Activated CD8-positive, alpha-beta memory T cell treated with anti-CD3 and anti-CD28 coated beads for 24 hours (primary cell): ENCODE data around the gene DLEU7.
A peak's percentile ranks its signal among the peaks of the same experiment; 100 is the strongest.

ENCODE experiments used
- DNase-seq: peaks from one replicate; pipeline ENCODE4 v3.0.0-alpha.2; 2020

Gene DLEU7

GRCh38 chr13:50842251-50842989 is 1.1 kb downstream of the DLEU7 start:
- DNase-seq = no peak

GRCh38 chr13:50841786-50842185 is 1.7 kb downstream of the DLEU7 start:
- DNase-seq = no peak

GRCh38 chr13:50840284-50840683 is 3.2 kb downstream of the DLEU7 start:
- DNase-seq = no peak

GRCh38 chr13:50839828-50840227 is 3.7 kb downstream of the DLEU7 start:
- no peak for DNase-seq

GRCh38 chr13:50838701-50839100 is 4.8 kb downstream of the DLEU7 start:
- no peak for DNase-seq

- DNase-seq = no peak
Measured at GRCh38 chr13:50838031-50838430, 5.5 kb downstream of the DLEU7 start.

- no peak for DNase-seq
Measured at GRCh38 chr13:50831512-50831911, 12.0 kb downstream of the DLEU7 start.

- no peak for DNase-seq
Measured at GRCh38 chr13:50829896-50830295, 13.6 kb downstream of the DLEU7 start.

GRCh38 chr13:50829226-50829625 is 14.3 kb downstream of the DLEU7 start:
- no peak for DNase-seq

- DNase-seq = no peak
Measured at GRCh38 chr13:50826035-50826434, 17.5 kb downstream of the DLEU7 start.

- no peak for DNase-seq
Measured at GRCh38 chr13:50812242-50812641, 31.2 kb downstream of the DLEU7 start.

GRCh38 chr13:50810998-50811397 is 32.5 kb downstream of the DLEU7 start:
- no peak for DNase-seq

GRCh38 chr13:50810468-50810867 is 33.0 kb downstream of the DLEU7 start:
- DNase-seq = no peak

GRCh38 chr13:50809133-50810090 is 34.1 kb downstream of the DLEU7 start:
- DNase-seq = no peak

GRCh38 chr13:50805805-50806204 is 37.7 kb downstream of the DLEU7 start:
- no peak for DNase-seq

- DNase-seq = peak; percentile 77
Measured at GRCh38 chr13:50801087-50801931, 42.2 kb downstream of the DLEU7 start.

GRCh38 chr13:50800091-50800739 is 43.3 kb downstream of the DLEU7 start:
- DNase-seq = no peak

- no peak for DNase-seq
Measured at GRCh38 chr13:50798923-50799322, 44.6 kb downstream of the DLEU7 start.

GRCh38 chr13:50797091-50797490 is 46.4 kb downstream of the DLEU7 start:
- no peak for DNase-seq

- no peak for DNase-seq
Measured at GRCh38 chr13:50796463-50796862, 47.0 kb downstream of the DLEU7 start.

GRCh38 chr13:50794226-50794625 is 49.3 kb downstream of the DLEU7 start:
- DNase-seq = no peak

GRCh38 chr13:50793026-50793425 is 50.5 kb downstream of the DLEU7 start:
- no peak for DNase-seq
